NOMO-1 treated with dmso at 0.1 percent for 144 hours (cell line): ENCODE data around the gene RIPOR2.

Experiments used
- DNase-seq: peaks from one replicate; lab custom pipeline; 2025; ENCODE audit not compliant: unreplicated experiment; lab: John Stamatoyannopoulos, UW

RIPOR2 gene

GRCh38 chr6:24821860-24822444, 113.8 kb downstream of the RIPOR2 start:
- no peak for DNase-seq

GRCh38 chr6:24818346-24818745, 117.4 kb downstream of the RIPOR2 start:
- DNase-seq = no peak

- no peak for DNase-seq
Measured at GRCh38 chr6:24809728-24810127, 126.0 kb downstream of the RIPOR2 start.

- no peak for DNase-seq
Measured at GRCh38 chr6:24807584-24807983, 128.2 kb downstream of the RIPOR2 start.

GRCh38 chr6:24802271-24803059, 133.3 kb downstream of the RIPOR2 start:
- no peak for DNase-seq

GRCh38 chr6:24799541-24799915, 136.2 kb downstream of the RIPOR2 start:
- DNase-seq = no peak

GRCh38 chr6:24798740-24799540, 136.8 kb downstream of the RIPOR2 start, which contains the start of gene ARMH2:
Gene ARMH2 (minus strand): TSS chr6:24798917. CDS start chr6:24798857, 60 bp downstream.
- DNase-seq = no peak

GRCh38 chr6:24797596-24798216, 138.1 kb downstream of the RIPOR2 start:
- no peak for DNase-seq

- no peak for DNase-seq
Measured at GRCh38 chr6:24796616-24797290, 139.0 kb downstream of the RIPOR2 start.

GRCh38 chr6:24795106-24795505, 140.7 kb downstream of the RIPOR2 start:
- no peak for DNase-seq

GRCh38 chr6:24788031-24788665, 147.6 kb downstream of the RIPOR2 start:
- no peak for DNase-seq

- DNase-seq = no peak
Measured at GRCh38 chr6:24780206-24780605, 155.6 kb downstream of the RIPOR2 start.

- DNase-seq = no peak
Measured at GRCh38 chr6:24779416-24780016, 156.2 kb downstream of the RIPOR2 start.

- DNase-seq = no peak
Measured at GRCh38 chr6:24778878-24779277, 156.9 kb downstream of the RIPOR2 start.

GRCh38 chr6:24778121-24778520, 157.6 kb downstream of the RIPOR2 start:
- DNase-seq = no peak

GRCh38 chr6:24777227-24777626, 158.5 kb downstream of the RIPOR2 start:
- DNase-seq = no peak

GRCh38 chr6:24775520-24776058, 160.2 kb downstream of the RIPOR2 start:
- DNase-seq = no peak

- DNase-seq = peak; percentile 100
Measured at GRCh38 chr6:24774696-24775519, 160.9 kb downstream of the RIPOR2 start, which contains the start of gene GMNN. Gene GMNN (plus strand): TSS chr6:24774937. CDS start chr6:24777247, 2,310 bp downstream.

- DNase-seq = no peak
Measured at GRCh38 chr6:24768361-24768760, 167.4 kb downstream of the RIPOR2 start.
